ENCODE measurements around the gene IGBP1. TPM values are rescaled to one million over a fixed set of nuclear protein-coding genes. Genes with fewer than 3 reads are reported as not detected.

Gene IGBP1
- total RNA-seq (2022; extraction: Qiagen RNA extraction; ENCODE audit: low read depth), result 57.5 to 71.2 TPM (median 66.6 TPM) in 5 replicates

GRCh38 chrX:70133303-70134115 is at the start of gene IGBP1:
TSS of gene IGBP1 (plus strand) at chrX:70133447. CDS start at chrX:70133948, 501 bp downstream.

GRCh38 chrX:70176938-70177533 is 43.8 kb downstream of the IGBP1 start, which contains the start of gene DGAT2L6:
TSS of gene DGAT2L6 (plus strand) at chrX:70177483. CDS start at chrX:70177583, 100 bp downstream.

Other genes with a start within 250 kb of the IGBP1 start
- gene AWAT2, start 83.5 kb upstream of the IGBP1 start, total RNA-seq (2022; extraction: Qiagen RNA extraction; ENCODE audit: low read depth), result not detected in 5 replicates
- gene OTUD6A, start 71.0 kb upstream of the IGBP1 start, total RNA-seq (2022; extraction: Qiagen RNA extraction; ENCODE audit: low read depth), result not detected in 5 replicates
- not detected in 5 replicates for gene DGAT2L6, start 44.0 kb downstream of the IGBP1 start, total RNA-seq (2022; extraction: Qiagen RNA extraction; ENCODE audit: low read depth)
- gene AWAT1, start 101.2 kb downstream of the IGBP1 start, total RNA-seq (2022; extraction: Qiagen RNA extraction; ENCODE audit: low read depth), result not detected in 5 replicates
- gene P2RY4, start 126.8 kb downstream of the IGBP1 start, total RNA-seq (2022; extraction: Qiagen RNA extraction; ENCODE audit: low read depth), result 0.06 TPM in 1 of 5 replicates, not detected in the others
- gene ARR3, start 134.9 kb downstream of the IGBP1 start, total RNA-seq (2022; extraction: Qiagen RNA extraction; ENCODE audit: low read depth), result not detected in 5 replicates
- gene RAB41, start 148.7 kb downstream of the IGBP1 start, total RNA-seq (2022; extraction: Qiagen RNA extraction; ENCODE audit: low read depth), result not detected in 5 replicates
- gene PDZD11, start 156.5 kb downstream of the IGBP1 start, total RNA-seq (2022; extraction: Qiagen RNA extraction; ENCODE audit: low read depth), result 86.7 to 102 TPM (median 88.6 TPM) in 5 replicates
- gene KIF4A, start 156.7 kb downstream of the IGBP1 start, total RNA-seq (2022; extraction: Qiagen RNA extraction; ENCODE audit: low read depth), result 24.2 to 29.0 TPM (median 27.9 TPM) in 5 replicates